ENCODE data around the gene FOXL2NB.

- no peak for TF ChIP-seq EP300 (IDR thresholded peaks at IDR 0.05)
- no peak for TF ChIP-seq POLR2A (IDR thresholded peaks at IDR 0.05)
Measured at GRCh38 chr3:138921316-138922292, 25.4 kb upstream of the FOXL2NB start.

Data from upper lobe of left lung (tissue), 4 donors.